CD4-positive, alpha-beta memory T cell (primary cell): Measurements from ENCODE around the gene ADAM10. TPM values are rescaled to one million over a fixed set of nuclear protein-coding genes. Genes with fewer than 3 reads are reported as not detected.

ENCODE experiments used
- CTCF ChIA-PET: fragments of 350-600 bp; sonication (Branson Sonifier 250); formaldehyde crosslinking; loops from one replicate; lab custom pipeline; 2021; ENCODE audit warnings: inconsistent platforms; ENCODE audit not compliant: partially characterized antibody; lab: Charles Lee
- POLR2A ChIA-PET: fragments of 350-600 bp; sonication (Branson Sonifier 250); formaldehyde crosslinking; loops from one replicate; lab custom pipeline; 2021; ENCODE audit not compliant: partially characterized antibody; lab: Charles Lee
- DNase-seq, 5 donors: peaks; one replicate each; pipeline versions ENCODE4 v3.0.0 to v3.0.0-alpha.2; 2020 to 2022; ENCODE audit warnings: mixed read lengths in 1 of 5
- H3K27ac ChIP-seq: one replicate; pipeline ENCODE4 v1.7.0; 2013; ENCODE audit warnings: low read depth, low read length
- H3K27me3 ChIP-seq: 2 replicates; pipeline ENCODE4 v1.7.0; 2013; ENCODE audit warnings: mild to moderate bottlenecking, low read length, moderate library complexity; ENCODE audit not compliant: insufficient read depth
- H3K36me3 ChIP-seq: 2 replicates; pipeline ENCODE4 v1.7.0; 2013; ENCODE audit warnings: mild to moderate bottlenecking, low read length, moderate library complexity; ENCODE audit not compliant: insufficient read depth
- H3K4me1 ChIP-seq: 2 replicates; pipeline ENCODE4 v1.7.0; 2013; ENCODE audit warnings: mild to moderate bottlenecking, low read length, moderate library complexity; ENCODE audit not compliant: insufficient read depth
- H3K4me3 ChIP-seq, 2 donors: one replicate each; pipeline ENCODE4 v1.7.0; 2013; ENCODE audit warnings: low read length in 2 of 2, mild to moderate bottlenecking in 1 of 2
- H3K9me3 ChIP-seq, 2 donors: one replicate each; pipeline ENCODE4 v1.7.0; 2013; ENCODE audit warnings: low read length in 2 of 2, control low read depth in 1 of 2; ENCODE audit not compliant: control insufficient read depth in 1 of 2
- H3K27ac Mint-ChIP-seq, 7 donors: one replicate each; pipeline ENCODE4 v1.8.0; 2020 to 2021; ENCODE audit warnings: mixed read lengths in 7 of 7, mild to moderate bottlenecking in 6 of 7, inconsistent platforms in 3 of 7, moderate library complexity in 3 of 7
- H3K27me3 Mint-ChIP-seq, 2 donors: one replicate each; pipeline ENCODE4 v1.8.0; 2020 to 2021; ENCODE audit warnings: mixed read lengths in 2 of 2
- H3K36me3 Mint-ChIP-seq, 2 donors: one replicate each; pipeline ENCODE4 v1.8.0; 2020 to 2021; ENCODE audit warnings: mixed read lengths in 2 of 2, inconsistent platforms in 1 of 2, mild to moderate bottlenecking in 1 of 2
- H3K4me1 Mint-ChIP-seq, 4 donors: one replicate each; pipeline ENCODE4 v1.8.0; 2020 to 2021; ENCODE audit warnings: mixed read lengths in 4 of 4, mild to moderate bottlenecking in 1 of 4
- H3K4me3 Mint-ChIP-seq, 8 donors: one replicate each; pipeline ENCODE4 v1.8.0; 2020 to 2021; ENCODE audit warnings: mixed read lengths in 8 of 8, mild to moderate bottlenecking in 7 of 8, moderate library complexity in 6 of 8, inconsistent platforms in 3 of 8
- H3K9me3 Mint-ChIP-seq, 8 donors: one replicate each; pipeline ENCODE4 v1.8.0; 2020 to 2021; ENCODE audit warnings: mixed read lengths in 8 of 8, mild to moderate bottlenecking in 5 of 8, inconsistent platforms in 3 of 8, moderate library complexity in 1 of 8
- intact Hi-C: fragments of 100-400 bp; cut with micrococcal nuclease; formaldehyde crosslinking; loops from one replicate; pipeline ENCODE4 v1.15.1; 2023
- polyA plus RNA-seq, 2 donors: library from polyadenylated mRNA; unstranded; fragments of 300-500 nt; fragmentation: Illumina TruSeq; gene quantifications; one replicate each; pipeline ENCODE4 v1.2.3, GENCODE V29; 2021
- total RNA-seq, 2 experiments: library from RNA; stranded (reverse); gene quantifications; one replicate each; pipeline ENCODE4 v1.2.3, GENCODE V29; 2021

ADAM10 gene
- total and polyA plus RNA-seq, 4 experiments from 2014 or later: 129 to 258 (median 135) TPM

DNA sequence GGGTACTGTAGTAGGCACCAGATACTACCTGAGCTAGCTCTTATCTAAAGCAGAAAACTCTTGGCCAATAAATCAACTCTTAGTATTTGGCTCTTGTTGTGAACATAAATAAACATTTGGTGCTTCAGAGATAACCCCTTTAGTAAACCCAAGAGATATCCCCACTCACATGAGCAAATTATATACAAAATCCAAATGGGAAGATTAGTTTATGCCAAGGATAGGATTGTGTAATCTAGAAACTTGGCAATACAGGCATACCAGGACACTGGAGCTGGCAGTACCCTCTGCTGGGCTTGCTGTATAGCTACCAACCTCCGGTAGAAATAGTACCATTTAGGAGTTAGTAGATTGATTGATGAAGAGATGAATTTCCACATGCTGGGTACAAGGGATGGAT lies 190.7 kb downstream of the ADAM10 start:
- H3K4me3 ChIP-seq: no peak overlapping the region
- no peaks in the 10 kb centered on the region for H3K9me3 Mint-ChIP-seq
- intact Hi-C loops: loop anchor here (10.0 kb wide), 1 partner anchor 56 kb away; no protein-coding TSS in a partner anchor
- no peak for DNase-seq
- ChIA-PET CTCF (interaction anchor here (1.0 kb wide), 1 partner anchor 23 kb away, joined by 3 read pairs; no protein-coding TSS in a partner anchor), POLR2A (interaction anchor here (0.8 kb wide), 1 partner anchor 10 kb away, joined by 3 read pairs; no protein-coding TSS in a partner anchor)
- no peaks in the 10 kb centered on the region for H3K36me3 ChIP-seq
- no peaks in the 10 kb centered on the region for H3K4me1 Mint-ChIP-seq
- H3K4me1 ChIP-seq: no peaks in the 10 kb centered on the region
- H3K27me3 ChIP-seq: no peaks in the 10 kb centered on the region
- H3K27ac ChIP-seq: no peak overlapping the region
- H3K36me3 Mint-ChIP-seq: no peaks in the 10 kb centered on the region
- H3K4me3 Mint-ChIP-seq: no peak overlapping the region
- peaks cover 0 to 4% of the 10 kb centered on the region in 2 donors for H3K27me3 Mint-ChIP-seq
- peak overlapping the region in 1 of 7 donors; percentile 21 for H3K27ac Mint-ChIP-seq
- no peaks in the 10 kb centered on the region for H3K9me3 ChIP-seq

DNA sequence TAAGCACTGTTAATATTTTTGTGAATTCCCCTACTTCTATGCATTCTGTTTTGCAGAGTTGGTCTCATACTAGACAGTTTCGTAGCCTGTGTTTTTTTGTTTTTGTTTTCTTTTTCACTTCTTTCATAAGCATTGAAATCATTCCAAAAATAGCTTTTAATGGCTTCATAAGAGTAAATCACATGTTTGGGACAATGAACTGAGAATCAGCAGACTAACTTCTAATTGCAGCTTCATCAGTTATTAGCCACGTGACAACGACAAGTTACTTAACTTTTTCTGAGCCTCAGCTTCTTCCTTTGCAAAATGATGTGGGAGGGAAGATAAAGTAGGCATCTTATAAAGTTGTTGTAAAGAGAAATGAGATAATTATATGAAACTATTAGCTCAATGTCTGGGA lies 193.0 kb downstream of the ADAM10 start:
- H3K27ac ChIP-seq: no peak overlapping the region
- H3K27me3 Mint-ChIP-seq: peaks cover 0 to 1% of the 10 kb centered on the region in 2 donors
- intact Hi-C loops: loop anchor here (10.0 kb wide), 1 partner anchor 58 kb away; no protein-coding TSS in a partner anchor
- H3K36me3 Mint-ChIP-seq: no peaks in the 10 kb centered on the region
- no peaks in the 10 kb centered on the region for H3K27me3 ChIP-seq
- H3K36me3 ChIP-seq: no peaks in the 10 kb centered on the region
- no peak overlapping the region for H3K27ac Mint-ChIP-seq
- peaks cover 2 to 4% (median 3%) of the 10 kb centered on the region in 4 donors for H3K4me1 Mint-ChIP-seq
- no peak for DNase-seq
- CTCF ChIA-PET: no interaction called here
- POLR2A ChIA-PET: no interaction called here
- H3K9me3 Mint-ChIP-seq: no peaks in the 10 kb centered on the region
- H3K4me3 ChIP-seq: no peak overlapping the region
- no peaks in the 10 kb centered on the region for H3K9me3 ChIP-seq
- H3K4me1 ChIP-seq: no peaks in the 10 kb centered on the region
- no peak overlapping the region for H3K4me3 Mint-ChIP-seq

DNA sequence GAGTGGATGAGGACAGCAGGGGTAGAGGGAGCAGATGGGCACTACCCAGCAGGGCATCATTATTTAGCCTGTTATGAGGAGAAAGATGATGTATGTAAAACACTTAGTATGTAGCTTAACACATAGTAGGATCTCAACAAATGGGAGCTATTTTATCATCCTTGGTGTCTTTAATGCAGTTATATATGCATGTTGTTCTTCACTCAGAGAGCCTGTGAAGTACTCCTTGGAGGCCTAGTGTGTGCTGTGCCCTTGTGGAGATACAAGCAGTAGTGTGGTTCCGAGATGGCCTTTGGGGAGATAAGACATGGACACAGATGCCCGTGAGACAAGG lies 193.5 kb downstream of the ADAM10 start:
- Mint-ChIP-seq H3K36me3 (no peaks in the 10 kb centered on the region), H3K4me3 (no peak overlapping the region), H3K27me3 (peaks cover 0 to 1% of the 10 kb centered on the region in 2 donors), H3K9me3 (no peaks in the 10 kb centered on the region), H3K27ac (peak overlapping the region in 1 of 7 donors; percentile 10), H3K4me1 (peaks cover 5 to 9% (median 8%) of the 10 kb centered on the region in 4 donors)
- Histone ChIP-seq H3K4me3 (no peak overlapping the region), H3K36me3 (no peaks in the 10 kb centered on the region), H3K27ac (no peak overlapping the region), H3K9me3 (no peaks in the 10 kb centered on the region), H3K4me1 (no peaks in the 10 kb centered on the region), H3K27me3 (no peaks in the 10 kb centered on the region)
- CTCF ChIA-PET: no interaction called here
- POLR2A ChIA-PET: no interaction called here
- intact Hi-C loops: loop anchor here (10.0 kb wide), 1 partner anchor 59 kb away; no protein-coding TSS in a partner anchor
- no peak for DNase-seq

DNA sequence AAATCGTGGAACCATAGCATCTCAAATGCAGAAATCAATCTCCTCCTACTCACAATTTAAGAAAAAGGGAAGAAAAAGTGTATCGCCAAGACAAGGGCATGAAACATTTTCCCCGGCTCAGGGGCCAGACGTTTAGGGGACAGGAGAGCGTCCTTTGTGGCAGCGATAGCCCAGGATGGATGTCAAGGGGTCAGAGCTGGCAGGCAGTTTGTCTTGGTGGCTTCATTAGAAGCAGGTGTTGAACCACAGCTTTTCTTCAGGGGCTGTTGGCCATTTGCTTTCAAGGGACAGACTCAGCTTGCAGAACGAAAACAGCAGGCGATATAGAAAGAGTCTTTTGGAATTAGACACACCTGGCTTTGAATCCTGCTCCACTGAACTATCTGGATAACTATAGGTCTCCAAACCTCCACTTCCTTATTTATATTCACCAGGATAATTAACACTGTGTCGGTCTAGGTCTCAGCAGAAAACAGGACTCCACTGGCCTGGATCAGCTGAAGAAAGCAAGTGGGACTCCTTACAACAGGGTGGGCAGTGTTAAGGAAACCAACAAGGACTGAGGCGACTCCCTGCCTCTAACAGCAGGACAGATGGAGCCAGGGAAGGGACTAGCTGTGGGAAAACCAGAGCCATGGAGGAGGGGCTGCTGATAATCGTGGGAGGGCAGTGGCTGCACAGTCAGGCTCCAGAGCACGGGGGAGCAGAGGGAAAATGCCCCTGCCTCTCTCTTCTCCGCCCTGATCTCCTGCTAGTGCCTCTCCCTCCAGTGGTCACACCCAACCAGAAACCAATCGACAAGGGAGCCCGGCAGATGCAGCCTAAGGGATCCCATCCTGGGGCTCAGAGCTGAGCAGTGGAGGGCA lies 194.1 kb downstream of the ADAM10 start:
- Mint-ChIP-seq H3K36me3 (no peaks in the 10 kb centered on the region), H3K4me1 (peaks cover 5 to 12% (median 8%) of the 10 kb centered on the region in 4 donors), H3K27ac (no peak overlapping the region), H3K9me3 (no peaks in the 10 kb centered on the region), H3K4me3 (no peak overlapping the region), H3K27me3 (peaks cover 0 to 1% of the 10 kb centered on the region in 2 donors)
- CTCF ChIA-PET: no interaction called here
- Histone ChIP-seq H3K4me3 (no peak overlapping the region), H3K4me1 (no peaks in the 10 kb centered on the region), H3K9me3 (no peaks in the 10 kb centered on the region), H3K36me3 (no peaks in the 10 kb centered on the region), H3K27ac (no peak overlapping the region), H3K27me3 (no peaks in the 10 kb centered on the region)
- no peak for DNase-seq
- intact Hi-C loops: loop anchor here (10.0 kb wide), 1 partner anchor 59 kb away; no protein-coding TSS in a partner anchor
- POLR2A ChIA-PET: no interaction called here

DNA sequence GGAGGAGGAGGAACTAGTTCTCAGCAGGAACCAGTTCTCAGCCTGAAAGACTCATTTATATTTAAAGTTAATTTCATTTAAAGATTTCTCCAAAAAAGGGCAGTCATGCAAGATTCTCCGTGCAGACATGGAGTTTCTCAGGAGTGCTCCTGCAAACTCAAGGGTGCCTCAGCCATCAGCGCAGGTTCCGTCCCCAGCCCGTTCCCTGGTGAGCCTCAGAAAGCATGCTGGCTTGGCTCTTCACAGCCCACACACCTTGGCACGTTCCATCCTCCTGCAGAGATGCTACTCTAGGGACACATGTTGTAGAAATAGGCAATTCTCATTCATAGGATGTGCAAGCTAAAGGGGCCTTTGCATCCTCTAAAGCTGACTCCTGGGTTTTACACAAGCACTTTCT lies 194.7 kb downstream of the ADAM10 start:
- CTCF ChIA-PET: no interaction called here

DNA sequence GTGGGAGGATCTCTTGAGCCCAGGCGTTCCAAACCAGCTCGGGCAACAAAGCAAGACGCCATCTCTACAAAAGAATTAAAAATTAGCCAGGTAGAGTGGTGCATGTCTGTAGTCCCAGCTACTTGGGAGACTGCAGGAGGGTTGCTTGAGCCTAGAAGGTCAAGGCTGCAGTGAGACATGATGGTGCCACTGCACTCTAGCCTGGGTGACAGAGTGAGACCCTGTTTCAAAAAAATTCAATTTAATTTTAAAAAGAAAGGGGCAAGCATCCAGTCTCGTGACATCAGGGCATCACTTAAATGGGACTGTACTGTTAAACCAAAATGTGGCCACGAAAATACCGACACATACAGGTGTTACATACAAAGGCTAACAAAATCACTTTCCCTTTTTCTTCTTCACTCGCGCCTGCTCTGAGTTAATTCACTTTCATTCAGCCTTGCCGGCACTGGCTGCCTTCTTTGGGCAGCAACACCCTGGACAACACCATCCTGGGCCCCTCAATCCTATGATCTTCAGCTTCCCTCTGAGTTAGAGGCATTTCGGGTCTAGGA lies 196.1 kb downstream of the ADAM10 start:
- ChIA-PET CTCF (no interaction called here), POLR2A (no interaction called here)
- no peaks in the 10 kb centered on the region for H3K36me3 Mint-ChIP-seq
- Histone ChIP-seq H3K27me3 (no peaks in the 10 kb centered on the region), H3K27ac (no peak overlapping the region), H3K4me1 (no peaks in the 10 kb centered on the region), H3K36me3 (no peaks in the 10 kb centered on the region), H3K4me3 (no peak overlapping the region), H3K9me3 (no peaks in the 10 kb centered on the region)
- intact Hi-C loops: loop anchor here (10.0 kb wide), 1 partner anchor 61 kb away; no protein-coding TSS in a partner anchor
- H3K27ac Mint-ChIP-seq: peak overlapping the region in 2 of 7 donors; percentile 4 to 29
- H3K4me1 Mint-ChIP-seq: peaks cover 5 to 14% (median 9%) of the 10 kb centered on the region in 4 donors
- H3K27me3 Mint-ChIP-seq: peaks cover 0 to 1% of the 10 kb centered on the region in 2 donors
- H3K4me3 Mint-ChIP-seq: no peak overlapping the region
- no peak for DNase-seq
- H3K9me3 Mint-ChIP-seq: no peaks in the 10 kb centered on the region

More for the DNA sequence above, 194.7 kb downstream of the ADAM10 start:
- Histone ChIP-seq H3K4me1 (no peaks in the 10 kb centered on the region), H3K27me3 (no peaks in the 10 kb centered on the region), H3K9me3 (no peaks in the 10 kb centered on the region), H3K4me3 (no peak overlapping the region), H3K27ac (no peak overlapping the region), H3K36me3 (no peaks in the 10 kb centered on the region)
- intact Hi-C loops: loop anchor here (10.0 kb wide), 1 partner anchor 60 kb away; no protein-coding TSS in a partner anchor
- Mint-ChIP-seq H3K9me3 (no peaks in the 10 kb centered on the region), H3K4me3 (no peak overlapping the region), H3K4me1 (peaks cover 5 to 14% (median 9%) of the 10 kb centered on the region in 4 donors), H3K27me3 (peaks cover 0 to 1% of the 10 kb centered on the region in 2 donors), H3K36me3 (no peaks in the 10 kb centered on the region), H3K27ac (no peak overlapping the region)
- DNase-seq: no peak
- POLR2A ChIA-PET: no interaction called here
